GM18508 (cell line): ENCODE measurements around the gene PLAAT4.
"Not testable (repeated sequence)": the region's sequence is repeated elsewhere in the genome, so short reads cannot be mapped to it uniquely, and the experiment has no call there.

Source experiments
- ATAC-seq: cut with Tn5 transposase; IDR thresholded peaks from one replicate; pipeline ENCODE4 v1.9.1; 2021; ENCODE audit warnings: moderate number of reproducible peaks; ENCODE audit not compliant: insufficient read depth, unreplicated experiment

PLAAT4 gene

GRCh38 chr11:63537293-63538101 lies 889 bp downstream of the PLAAT4 start:
- no peak for ATAC-seq

GRCh38 chr11:63542506-63542905 lies 5.9 kb downstream of the PLAAT4 start:
- not testable (repeated sequence) for ATAC-seq

GRCh38 chr11:63543711-63544110 lies 7.1 kb downstream of the PLAAT4 start:
- no peak for ATAC-seq

GRCh38 chr11:63547061-63547460 lies 10.5 kb downstream of the PLAAT4 start:
- ATAC-seq, result no peak

- ATAC-seq, result no peak
Observed at GRCh38 chr11:63548178-63548577, 11.6 kb downstream of the PLAAT4 start.

DNA sequence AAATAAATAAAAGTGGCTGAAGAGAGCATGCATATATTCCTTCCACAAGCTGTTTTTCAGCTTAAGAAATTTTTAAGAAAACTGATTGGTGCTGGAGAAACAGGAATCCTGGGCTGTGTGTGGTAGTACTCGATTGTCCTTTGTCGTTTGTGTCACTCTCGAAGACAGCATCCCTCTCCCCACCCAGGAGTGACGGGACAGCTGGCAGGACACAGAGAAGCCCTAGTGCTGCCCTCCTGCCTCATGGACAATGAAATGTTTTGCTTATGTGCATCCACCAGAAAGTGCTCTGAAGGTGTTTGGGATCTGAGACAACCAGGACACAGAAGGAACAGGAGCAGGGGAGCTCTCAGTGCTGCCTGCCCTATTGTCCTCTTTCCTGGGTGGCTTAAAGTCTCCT lies 12.8 kb downstream of the PLAAT4 start:
- no peak for ATAC-seq

DNA sequence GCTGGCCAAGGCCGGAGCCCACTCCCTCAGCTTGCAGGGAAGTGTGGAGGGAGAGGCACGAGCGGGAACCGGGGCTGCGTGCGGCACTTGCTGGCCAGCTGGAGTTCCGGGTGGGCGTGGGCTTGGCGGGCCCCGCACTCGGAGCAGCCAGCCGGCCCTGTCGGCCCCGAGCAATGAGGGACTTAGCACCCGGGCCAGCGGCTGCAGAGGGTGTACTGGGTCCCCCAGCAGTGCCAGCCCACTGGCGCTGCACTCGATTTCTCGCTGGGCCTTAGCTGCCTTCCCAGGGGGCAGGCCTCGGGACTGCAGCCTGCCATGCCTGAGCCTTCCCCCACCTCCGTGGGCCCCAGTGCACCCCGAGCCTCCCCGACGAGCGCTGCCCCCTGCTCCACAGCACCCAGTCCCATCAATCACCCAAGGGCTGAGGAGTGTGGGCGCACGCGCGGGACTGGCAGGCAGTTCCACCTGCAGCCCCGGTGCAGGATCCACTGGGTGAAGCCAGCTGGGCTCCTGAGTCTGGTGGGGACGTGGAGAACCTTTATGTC lies 13.6 kb downstream of the PLAAT4 start:
- ATAC-seq, result not testable (repeated sequence)

DNA sequence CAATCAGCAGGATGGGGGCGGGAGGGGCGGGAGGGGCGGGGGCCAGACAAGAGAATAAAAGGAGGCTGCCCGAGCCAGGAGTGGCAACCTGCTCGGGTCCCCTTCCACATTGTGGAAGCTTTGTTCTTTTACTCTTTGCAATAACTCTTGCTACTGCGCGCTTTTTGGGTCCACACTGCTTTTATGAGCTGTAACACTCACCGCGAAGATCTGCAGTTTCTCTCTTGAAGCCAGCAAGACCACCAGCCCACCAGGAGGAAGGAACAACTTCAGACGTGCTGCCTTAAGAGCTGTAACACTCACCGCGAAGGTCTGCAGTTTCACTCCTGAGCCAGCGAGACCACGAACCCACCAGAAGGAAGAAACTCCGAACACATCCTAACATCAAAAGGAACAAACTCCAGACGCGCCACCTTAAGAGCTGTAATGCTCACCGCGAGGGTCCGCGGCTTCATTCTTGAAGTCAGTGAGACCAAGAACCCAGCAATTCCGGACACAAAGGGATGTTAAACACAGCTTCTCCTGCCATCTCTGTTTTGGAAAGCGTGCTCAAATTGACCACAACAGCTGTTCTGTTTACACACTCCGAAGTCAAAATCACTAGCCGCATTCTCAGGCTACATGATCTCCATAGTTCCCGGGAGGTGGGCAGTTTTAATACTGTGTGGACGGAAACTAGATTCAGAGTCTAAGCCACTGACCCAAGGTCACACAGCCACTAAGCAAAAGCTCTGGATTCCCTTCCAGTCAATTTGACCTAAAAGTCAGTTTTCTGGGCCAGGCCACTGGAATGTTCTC lies 14.7 kb downstream of the PLAAT4 start:
- ATAC-seq, result no peak

DNA sequence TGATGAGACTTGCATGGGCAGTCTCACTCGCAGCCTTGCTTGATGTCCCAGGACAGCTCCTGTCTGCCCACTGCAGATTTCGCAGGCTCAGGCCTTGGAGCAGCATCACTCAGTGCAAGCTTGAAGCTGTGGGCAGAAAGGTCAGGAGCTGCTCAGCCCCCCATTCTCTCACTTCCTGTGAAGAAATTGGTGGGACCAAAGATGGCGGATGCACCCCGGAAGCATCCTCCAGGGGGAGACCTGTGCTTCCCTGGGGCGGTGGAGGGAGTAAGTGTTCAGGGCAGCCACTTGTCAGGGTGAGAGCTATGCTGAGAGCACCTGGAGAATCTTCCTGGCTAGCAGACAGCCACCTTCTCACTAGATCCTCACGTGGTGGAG lies 15.3 kb downstream of the PLAAT4 start:
- ATAC-seq, result no peak

DNA sequence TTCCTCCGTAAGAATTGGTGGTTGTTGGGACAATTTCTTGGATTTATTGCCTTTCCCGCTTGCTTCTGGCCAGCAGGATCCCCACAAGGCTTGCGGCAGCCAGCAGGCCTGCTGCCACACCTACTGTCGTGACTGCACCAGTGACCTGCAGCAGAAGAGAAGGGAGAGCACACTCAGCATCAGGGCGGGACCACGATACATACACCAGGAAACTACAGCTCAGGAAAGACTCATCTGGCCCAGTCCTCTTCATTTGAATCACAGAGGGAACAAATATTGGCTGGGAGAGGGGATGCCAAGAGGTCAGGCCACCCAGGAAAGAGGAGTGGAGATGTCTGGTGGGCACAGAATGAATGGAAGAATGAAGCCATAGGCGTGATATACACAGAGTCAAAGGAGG lies 16.3 kb downstream of the PLAAT4 start:
- no peak for ATAC-seq

DNA sequence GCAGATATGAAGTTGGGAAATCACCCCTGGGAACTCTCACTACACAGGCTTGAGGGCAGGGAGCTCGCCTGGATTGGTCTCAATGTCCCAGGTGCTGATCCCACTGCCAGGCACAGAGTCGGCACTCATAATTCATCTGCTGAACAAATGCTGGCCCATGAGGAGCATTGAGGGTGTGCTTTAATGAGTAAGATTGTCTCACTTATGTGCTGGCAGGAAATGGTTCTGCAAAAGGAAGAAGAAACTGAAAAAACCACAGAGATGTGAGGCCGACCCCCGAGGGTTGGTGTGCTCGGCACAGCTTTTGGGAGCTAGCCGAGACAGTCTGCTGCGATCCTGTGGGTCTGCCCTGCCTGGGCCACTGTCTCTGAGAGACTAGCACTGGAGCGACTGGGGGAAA lies 17.2 kb downstream of the PLAAT4 start:
- ATAC-seq, result no peak

DNA sequence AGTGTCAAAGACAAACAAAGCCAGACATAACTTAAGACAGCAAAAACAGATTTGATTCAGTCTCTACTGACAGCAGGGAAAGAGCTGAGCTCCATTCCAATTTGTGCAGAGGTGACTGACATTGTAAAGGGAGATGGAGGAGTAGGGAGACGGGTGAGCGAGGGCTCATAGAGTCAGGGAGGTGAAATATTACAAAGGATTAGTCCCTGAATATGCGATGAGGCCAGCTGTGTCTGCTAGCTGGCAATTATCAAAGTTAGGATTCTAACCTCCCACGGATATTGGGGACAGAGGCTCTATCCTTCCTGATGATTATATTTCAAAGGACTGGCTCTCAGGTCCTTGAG lies 18.2 kb downstream of the PLAAT4 start:
- ATAC-seq, result no peak

DNA sequence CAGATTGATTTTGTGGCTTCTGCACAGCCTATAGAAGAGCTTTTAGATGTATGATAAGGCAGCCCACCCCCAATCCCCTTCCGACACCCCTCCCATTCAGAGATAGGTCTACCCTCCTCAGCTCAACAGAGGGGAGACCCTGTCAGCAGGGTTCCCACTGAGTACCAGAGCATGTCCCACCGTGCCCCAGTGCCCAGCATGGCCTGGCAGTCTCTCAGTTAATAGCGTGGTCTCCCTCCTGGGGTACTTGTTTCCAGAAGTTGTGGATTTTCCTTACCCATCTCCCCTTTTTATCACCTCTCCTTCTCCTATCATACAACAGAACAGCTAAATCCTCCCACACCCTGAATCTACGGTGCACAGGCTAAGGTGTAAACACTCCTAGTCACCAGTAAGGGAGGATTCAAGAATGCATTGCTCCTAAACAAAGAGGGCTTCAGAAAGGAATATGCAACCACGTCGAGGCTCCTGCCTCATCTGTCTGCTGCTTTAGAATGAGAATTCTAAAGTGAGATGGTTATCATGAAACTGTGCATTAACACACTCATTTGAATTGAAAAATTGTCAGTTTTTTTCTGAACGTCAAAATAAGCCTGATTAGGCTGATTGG lies 19.9 kb downstream of the PLAAT4 start:
- no peak for ATAC-seq

- ATAC-seq, result no peak
Observed at GRCh38 chr11:63557570-63557969, 21.0 kb downstream of the PLAAT4 start.

DNA sequence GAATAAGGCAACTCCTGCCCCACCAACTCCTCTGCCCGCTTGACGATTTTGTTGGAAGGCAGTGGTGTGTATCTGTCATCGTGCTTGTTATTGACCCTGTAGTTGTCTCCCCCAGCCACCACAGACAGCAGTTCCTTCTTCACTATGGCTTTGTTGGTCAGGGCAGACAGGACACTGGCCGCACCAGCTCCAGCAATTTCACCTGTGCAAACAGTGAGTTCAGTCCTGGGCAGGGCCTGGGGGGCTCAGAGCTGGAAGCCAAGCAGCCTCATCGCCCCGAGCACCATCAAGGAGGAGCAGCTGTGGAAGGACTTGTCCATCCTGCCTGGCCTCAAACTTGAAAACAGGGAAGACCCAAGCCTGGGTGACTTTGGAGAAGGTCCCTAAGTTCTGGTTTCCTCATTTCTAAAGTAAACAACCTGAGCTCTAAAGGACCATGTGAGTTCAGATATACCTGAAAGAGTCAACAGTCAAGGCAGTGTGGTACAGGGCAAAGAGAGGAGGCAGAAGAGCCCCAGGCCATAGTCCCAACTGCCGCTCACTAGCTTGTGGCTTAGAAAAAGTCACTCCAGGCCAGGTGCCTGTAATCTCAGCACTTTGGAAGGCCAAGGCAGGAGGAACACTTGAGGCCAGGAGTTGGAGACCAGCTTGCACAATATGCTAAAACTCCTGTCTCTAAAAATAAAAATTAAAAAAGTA lies 22.0 kb downstream of the PLAAT4 start:
- ATAC-seq, result no peak

DNA sequence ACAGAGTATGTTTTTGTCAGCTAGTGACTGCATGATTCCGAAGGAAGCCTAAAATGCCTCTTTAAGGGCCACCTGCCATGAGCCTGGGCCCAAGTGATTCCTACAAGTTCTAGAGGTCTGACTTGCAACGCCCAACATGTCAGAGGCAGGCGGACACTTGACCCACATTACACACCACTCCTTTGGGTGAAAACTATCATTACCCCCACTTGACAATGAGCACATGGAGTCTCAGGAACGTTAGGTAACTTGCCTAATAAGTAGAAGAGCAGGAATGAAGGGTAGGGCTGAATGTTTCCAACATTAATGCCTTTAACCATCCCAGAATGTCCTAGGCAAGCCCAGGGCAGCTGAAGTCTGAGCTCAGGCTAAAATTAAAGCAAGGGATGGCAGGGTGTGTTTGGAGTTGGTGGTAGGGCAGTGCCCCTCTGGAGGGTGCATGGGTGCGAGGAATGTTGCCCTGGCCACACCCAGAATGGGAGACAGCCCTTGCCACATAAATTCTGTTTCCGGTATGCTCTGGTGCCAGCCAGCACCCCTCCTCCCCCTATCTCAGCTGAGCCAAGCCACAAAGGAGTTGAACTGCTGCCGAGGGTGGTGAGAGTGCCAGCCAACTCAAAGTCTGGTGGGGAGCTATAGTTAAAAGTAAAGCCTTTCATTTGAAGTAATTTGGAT lies 24.0 kb downstream of the PLAAT4 start:
- no peak for ATAC-seq

DNA sequence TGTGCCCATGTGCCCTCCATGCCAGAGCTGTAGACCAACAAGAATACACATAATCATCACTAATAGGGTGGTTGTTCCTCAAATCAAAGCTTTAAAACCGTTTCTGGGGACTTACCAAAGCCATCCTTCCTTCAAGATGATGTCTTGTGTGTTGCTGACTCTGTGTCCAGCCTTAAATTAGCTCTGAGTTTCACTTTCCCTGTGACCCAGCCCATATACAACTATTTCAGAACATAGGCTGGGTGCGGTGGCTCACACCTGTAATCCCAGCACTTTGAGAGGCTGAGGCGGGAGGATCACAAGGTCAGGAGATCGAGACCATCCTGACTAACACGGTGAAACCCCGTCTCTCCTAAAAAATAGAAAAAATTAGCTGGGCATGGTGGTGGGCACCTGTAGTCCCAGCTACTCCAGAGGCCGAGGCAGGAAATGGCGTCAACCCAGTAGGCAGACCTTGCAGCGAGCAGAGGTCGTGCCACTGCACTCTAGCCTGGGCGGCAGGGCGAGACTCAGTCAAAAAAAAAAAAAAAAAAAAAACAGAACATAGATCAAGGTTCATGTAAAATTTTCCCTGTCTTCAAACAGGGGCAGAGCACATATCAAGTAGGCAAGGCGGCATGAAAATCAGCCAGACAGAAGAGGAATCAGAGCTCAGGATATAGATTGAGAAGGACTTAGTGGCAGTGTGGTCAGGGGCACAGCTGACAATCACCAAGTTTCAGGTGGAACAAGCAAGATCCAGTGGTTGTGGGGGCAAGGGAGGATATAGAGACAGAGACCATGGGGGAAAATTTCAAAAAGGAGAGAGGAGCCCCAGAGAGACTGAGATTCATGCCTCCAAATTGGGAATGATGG lies 26.8 kb downstream of the PLAAT4 start, which contains the start of gene PLAAT2:
TSS of gene PLAAT2 (minus strand) at position 179 of the 855 bp plus-strand sequence. CDS start at position 124, 55 bp downstream.
- ATAC-seq, result no peak

DNA sequence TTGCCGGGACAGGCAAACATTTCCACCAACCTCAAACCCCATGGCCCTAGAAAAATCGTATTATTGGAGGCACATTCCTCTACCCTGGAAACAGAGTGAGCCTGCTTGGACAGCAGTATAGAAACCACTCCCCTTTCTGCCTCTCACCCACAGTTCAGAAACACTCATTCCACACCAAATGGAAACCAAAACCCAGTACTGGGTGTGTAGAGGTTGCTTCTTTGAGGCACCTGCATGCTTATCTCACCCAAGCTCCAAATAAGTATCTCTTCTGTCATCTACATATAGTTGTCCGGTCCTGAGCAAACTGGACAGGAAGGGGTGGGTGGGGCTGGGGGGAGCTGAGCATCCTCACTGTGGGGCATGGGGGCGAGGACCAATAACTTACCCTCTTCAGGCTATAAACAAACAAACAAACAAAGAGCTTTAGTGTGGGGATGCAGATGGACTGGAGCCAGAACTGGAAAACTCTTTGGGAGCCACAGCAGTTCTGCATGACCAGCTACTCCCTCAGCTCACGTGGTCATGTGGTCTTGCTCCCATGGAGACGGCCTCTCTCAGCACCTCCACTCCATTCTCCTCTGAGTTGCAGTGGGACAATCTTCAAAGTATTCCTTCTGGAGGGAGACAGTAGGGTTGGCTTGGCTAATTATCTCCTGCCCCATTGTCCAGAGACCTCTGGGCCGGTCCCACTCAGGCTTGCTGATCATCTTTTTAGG lies 27.6 kb downstream of the PLAAT4 start:
- peak; percentile 35 for ATAC-seq
